DMS 273 (cell line): ENCODE data around the gene TSPAN8.
"Not testable (repeated sequence)": the region's sequence is repeated elsewhere in the genome, so short reads cannot be mapped to it uniquely, and the experiment has no call there.

Experiments
- DNase-seq: peaks from one replicate; lab custom pipeline; 2025; ENCODE audit not compliant: unreplicated experiment; lab: John Stamatoyannopoulos, UW

TSPAN8 gene

GRCh38 chr12:71129364-71129763 lies 28.4 kb downstream of the TSPAN8 start:
- DNase-seq: no peak

GRCh38 chr12:71128191-71128788 lies 29.5 kb downstream of the TSPAN8 start:
- DNase-seq: peak; percentile 8

GRCh38 chr12:71125949-71126348 lies 31.9 kb downstream of the TSPAN8 start:
- DNase-seq: no peak

- DNase-seq: peak; percentile 21
Observed at GRCh38 chr12:71125515-71125914, 32.3 kb downstream of the TSPAN8 start.

- DNase-seq: peak; percentile 2
Observed at GRCh38 chr12:71124835-71125460, 32.9 kb downstream of the TSPAN8 start.

DNA sequence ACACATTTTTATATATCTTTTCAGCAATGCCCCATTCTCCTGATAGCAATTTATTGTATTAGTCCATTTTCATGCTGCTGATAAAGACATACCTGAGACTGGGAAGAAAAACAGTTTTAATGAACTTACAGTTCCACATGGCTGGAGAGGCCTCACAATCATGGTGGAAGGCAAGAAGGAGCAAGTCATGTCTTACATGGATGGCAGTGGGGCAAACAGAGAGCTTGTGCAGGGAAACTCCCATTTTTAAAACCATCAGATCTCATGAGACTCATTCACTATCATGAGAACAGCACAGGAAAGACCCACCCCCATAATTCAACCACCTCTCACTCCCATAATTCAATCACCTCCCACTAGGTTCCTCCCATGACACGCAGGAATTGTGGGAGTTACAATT lies 44.7 kb downstream of the TSPAN8 start:
- DNase-seq: not testable (repeated sequence)

DNA sequence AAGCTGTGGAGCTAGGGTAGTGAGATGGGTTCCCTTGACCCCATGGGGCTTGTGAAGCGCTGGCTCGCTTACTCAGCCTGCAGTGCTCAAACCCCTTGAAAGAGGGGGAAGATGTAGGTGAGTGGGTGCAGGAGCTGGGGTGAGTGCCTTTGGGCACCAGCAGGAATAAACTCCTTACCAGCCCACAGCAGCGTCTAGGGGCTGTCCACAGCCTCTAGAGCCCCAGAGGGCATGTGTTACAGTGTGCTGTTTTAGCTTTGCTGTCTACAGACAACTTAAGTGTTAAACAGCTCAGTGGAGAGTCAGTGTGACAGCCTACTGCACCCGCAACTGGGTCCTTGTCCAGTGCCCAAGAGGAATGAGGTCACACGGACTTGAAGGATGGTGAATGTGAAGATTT lies 48.0 kb downstream of the TSPAN8 start:
- DNase-seq: no peak

GRCh38 chr12:71108355-71108754 lies 49.4 kb downstream of the TSPAN8 start:
- DNase-seq: no peak

DNA sequence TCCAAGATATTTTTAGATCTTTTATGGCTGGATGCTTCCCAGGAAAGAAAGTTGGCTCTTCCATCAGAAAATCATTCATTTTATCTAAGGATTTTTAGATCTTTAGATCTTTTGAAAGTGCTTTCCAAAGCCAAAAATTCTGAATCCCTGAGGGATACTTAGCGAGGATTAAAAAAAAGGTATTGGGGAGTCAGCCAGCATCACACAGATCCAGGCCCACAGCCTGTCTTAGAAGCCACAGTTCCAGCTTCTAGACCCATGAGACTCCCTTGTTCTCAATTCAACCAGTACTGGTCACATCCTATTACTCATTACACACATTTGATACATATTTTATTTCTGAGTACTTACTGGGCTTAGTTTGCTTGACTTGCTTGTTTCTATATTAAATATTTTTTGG lies 49.9 kb downstream of the TSPAN8 start:
- no peak for DNase-seq

DNA sequence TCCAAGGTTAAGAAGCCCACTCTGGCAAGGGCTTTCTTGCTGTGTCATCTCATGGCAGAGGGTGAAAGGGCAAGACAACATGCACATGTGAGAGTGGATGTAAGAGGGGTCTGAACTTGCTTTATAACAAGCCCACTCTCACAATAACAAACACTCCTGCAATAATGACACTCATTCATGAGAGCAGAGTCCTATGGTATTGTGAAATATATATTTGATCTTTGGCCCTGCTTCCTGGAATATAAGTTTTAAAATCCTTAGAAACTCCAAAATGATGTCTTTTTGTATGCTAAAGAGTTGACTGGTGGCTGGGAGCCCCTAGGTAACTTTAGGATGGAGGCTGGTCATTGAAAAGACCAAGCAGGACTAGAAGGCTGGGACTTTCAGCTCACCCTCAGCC lies 51.8 kb downstream of the TSPAN8 start:
- DNase-seq: no peak

GRCh38 chr12:71092290-71092689 lies 65.5 kb downstream of the TSPAN8 start:
- DNase-seq: no peak

DNA sequence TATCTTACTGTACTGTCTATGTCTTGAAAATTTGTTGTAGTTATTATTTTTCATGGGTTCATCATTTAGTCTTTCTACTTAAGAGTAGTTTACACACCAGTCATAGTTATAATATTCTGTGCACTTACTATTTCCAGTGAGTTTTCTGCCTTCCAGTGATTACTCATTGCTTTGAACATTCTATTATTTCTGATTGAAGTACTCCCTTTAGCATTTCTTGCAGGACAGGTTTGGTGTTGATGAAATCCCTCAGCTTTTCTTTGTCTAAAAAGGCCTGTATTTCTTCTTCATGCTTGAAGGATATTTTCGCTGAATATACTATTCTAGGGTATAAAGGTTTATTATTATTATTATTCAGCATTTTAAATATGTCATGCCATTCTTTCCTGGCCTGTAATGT lies 66.8 kb downstream of the TSPAN8 start:
- no peak for DNase-seq

- DNase-seq: no peak
Observed at GRCh38 chr12:71085575-71085974, 72.2 kb downstream of the TSPAN8 start.

DNA sequence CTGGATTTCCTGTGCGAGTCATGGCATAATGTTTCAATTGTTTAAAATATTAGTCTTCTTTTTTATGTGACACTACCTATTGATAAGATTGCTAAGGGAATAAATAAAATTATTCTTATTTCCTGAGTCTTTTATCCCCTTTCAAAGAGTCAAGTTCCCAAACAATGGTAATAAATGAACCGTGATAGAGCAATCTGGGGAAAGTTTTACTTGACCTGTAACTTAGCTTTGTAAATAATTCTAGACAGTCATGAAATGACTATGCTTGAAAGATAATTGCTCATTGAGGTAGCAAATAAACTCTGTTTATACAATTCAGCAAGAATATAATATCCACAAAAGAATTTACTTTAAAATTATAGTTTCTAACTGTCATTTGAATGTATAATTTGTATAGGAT lies 82.1 kb downstream of the TSPAN8 start:
- DNase-seq: no peak
